ENCODE results near the gene DBN1.

DNA sequence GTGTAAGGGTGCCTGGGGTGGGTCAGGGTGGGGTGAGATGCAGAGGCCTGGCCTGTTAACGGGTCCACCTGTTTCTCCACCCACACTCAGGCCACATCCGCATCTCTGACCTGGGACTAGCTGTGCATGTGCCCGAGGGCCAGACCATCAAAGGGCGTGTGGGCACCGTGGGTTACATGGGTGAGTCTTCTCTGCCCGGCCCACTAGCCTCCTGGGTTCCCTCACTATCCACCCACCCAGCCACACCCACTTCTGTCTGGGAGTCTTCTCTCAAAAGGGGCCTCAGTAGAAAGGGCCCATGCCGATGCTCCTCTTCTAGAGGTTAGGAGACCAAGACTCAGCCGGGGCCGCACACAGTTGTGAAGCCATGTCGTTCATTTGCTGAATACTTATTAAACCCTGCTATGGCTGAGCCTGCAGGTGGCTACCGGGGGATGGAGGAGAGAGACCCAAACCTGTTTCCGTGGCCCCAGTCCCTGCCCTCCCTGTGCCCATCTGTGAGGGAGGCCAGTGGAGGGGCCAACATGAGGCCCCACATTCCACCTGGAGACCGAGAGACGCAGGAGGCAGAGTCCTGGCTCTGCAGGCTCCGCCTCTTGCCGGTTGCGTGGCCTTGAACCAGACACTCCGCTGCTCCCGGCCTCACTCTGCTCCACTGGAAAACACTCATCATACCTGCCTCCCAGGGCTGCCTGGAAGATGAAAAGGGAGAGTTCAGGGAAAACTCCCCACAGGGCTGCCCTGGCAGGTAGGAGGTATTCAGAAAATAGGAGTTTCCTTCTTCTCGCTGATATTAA is 38.3 kb downstream of the DBN1 start:
- TF ChIP-seq CTCF (IDR thresholded peaks at IDR 0.05; ENCODE audit: low read depth, low read length) (no peak), EZH2phosphoT487 (IDR thresholded peaks at IDR 0.05; ENCODE audit: low read depth) (no peak)
